NB4 (cell line): ENCODE measurements around the gene CDCA7.

ENCODE experiments used
- MYC ChIP-seq: IDR thresholded peaks from 2 replicates; pipeline ENCODE4 v1.6.1; 2011; ENCODE audit warnings: low read depth, low read length
- POLR2A ChIP-seq: IDR thresholded peaks from 2 replicates; pipeline ENCODE4 v1.6.1; 2011; ENCODE audit warnings: mild to moderate bottlenecking; ENCODE audit not compliant: insufficient read length; ENCODE audit errors: extremely low read depth
- TF ChIP-seq, protein P1 (sequence below): IDR thresholded peaks from one replicate; pipeline ENCODE4 v1.5.1; 2012; ENCODE audit warnings: low read depth, low read length

DNA sequence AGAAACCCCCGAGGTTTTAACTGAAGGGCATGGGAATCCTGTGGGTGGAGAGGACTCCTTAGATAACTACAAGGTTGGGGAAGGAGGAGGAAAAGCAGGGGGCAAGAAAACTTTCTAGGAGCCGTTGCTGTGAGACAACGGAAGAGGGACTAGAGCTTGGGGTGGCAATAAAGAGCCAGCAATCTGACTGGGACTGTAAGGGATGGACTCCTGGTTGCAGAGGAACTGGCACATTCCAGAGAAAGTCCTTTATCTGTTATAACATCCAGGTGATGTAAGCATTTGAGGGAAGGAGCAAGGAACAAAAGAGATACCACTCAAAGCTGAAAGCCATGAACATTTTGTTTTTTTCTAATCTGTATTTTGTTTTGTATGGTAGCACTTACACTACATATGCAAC is 16.4 kb downstream of the CDCA7 start:
- TF ChIP-seq, protein P1, sequence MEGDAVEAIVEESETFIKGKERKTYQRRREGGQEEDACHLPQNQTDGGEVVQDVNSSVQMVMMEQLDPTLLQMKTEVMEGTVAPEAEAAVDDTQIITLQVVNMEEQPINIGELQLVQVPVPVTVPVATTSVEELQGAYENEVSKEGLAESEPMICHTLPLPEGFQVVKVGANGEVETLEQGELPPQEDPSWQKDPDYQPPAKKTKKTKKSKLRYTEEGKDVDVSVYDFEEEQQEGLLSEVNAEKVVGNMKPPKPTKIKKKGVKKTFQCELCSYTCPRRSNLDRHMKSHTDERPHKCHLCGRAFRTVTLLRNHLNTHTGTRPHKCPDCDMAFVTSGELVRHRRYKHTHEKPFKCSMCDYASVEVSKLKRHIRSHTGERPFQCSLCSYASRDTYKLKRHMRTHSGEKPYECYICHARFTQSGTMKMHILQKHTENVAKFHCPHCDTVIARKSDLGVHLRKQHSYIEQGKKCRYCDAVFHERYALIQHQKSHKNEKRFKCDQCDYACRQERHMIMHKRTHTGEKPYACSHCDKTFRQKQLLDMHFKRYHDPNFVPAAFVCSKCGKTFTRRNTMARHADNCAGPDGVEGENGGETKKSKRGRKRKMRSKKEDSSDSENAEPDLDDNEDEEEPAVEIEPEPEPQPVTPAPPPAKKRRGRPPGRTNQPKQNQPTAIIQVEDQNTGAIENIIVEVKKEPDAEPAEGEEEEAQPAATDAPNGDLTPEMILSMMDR: no peak
- TF ChIP-seq POLR2A: no peak
- no peak for TF ChIP-seq MYC
